ENCODE data around the gene TPM3. TPM values are rescaled to one million over a fixed set of nuclear protein-coding genes. Genes with fewer than 3 reads are reported as not detected.
"Not testable (repeated sequence)": the region's sequence is repeated elsewhere in the genome, so short reads cannot be mapped to it uniquely, and the experiment has no call there.

TPM3 gene
- total and polyA plus RNA-seq, 12 donors: 104 to 465 (median 269) TPM

GRCh38 chr1:154154534-154155191 is 37.2 kb downstream of the TPM3 start, which contains the start of gene NUP210L:
TSS of gene NUP210L (minus strand) at chr1:154155073.
- TF ChIP-seq POLR2A (IDR thresholded peaks at IDR 0.05) (no peak), CTCF (IDR thresholded peaks at IDR 0.05) (no peak)
- H3K36me3 ChIP-seq (replicated peaks in 1 of 2): peaks cover 0 to 27% of the 10 kb centered on the region in 2 donors
- intact Hi-C loops (cut with DNase I): no loop called here
- no peaks in the 10 kb centered on the region for H3K9me3 ChIP-seq (replicated peaks in 1 of 3)
- peak within 1 kb of the TSS in 3 of 5 donors; percentile 5 to 81 (median 61) for H3K27ac ChIP-seq
- H3K4me3 ChIP-seq: no peak within 1 kb of the TSS
- no peaks in the 10 kb centered on the region for H3K27me3 ChIP-seq
- H3K4me1 ChIP-seq (replicated peaks in 1 of 2): peaks cover 17 to 35% of the 10 kb centered on the region in 2 donors
- peak in 3 of 7 donors; percentile 21 to 67 (median 44) for DNase-seq
- 86 to 93% (median 87%) methylated on average over 29 of the region's 29 CpGs for WGBS, 4 donors

- DNase-seq: no peak
- Histone ChIP-seq H3K4me1 (replicated peaks in 1 of 2) (peaks cover 17 to 35% of the 10 kb centered on the region in 2 donors), H3K27ac (peak overlapping the region in 2 of 5 donors; percentile 61 to 81), H3K36me3 (replicated peaks in 1 of 2) (peaks cover 0 to 20% of the 10 kb centered on the region in 2 donors), H3K27me3 (no peaks in the 10 kb centered on the region), H3K9me3 (replicated peaks in 1 of 3) (no peaks in the 10 kb centered on the region), H3K4me3 (no peak overlapping the region)
- 93 to 99% (median 97%) methylated on average over 6 of the region's 6 CpGs for WGBS, 4 donors
- intact Hi-C loops (cut with DNase I): no loop called here
- no peak for TF ChIP-seq CTCF (IDR thresholded peaks at IDR 0.05)
- no peak for TF ChIP-seq POLR2A (IDR thresholded peaks at IDR 0.05)
These were observed 37.8 kb downstream of the TPM3 start for GRCh38 chr1:154154053-154154452.

GRCh38 chr1:154151311-154151710 is 40.6 kb downstream of the TPM3 start:
- Histone ChIP-seq H3K4me1 (replicated peaks in 1 of 2) (peaks cover 5 to 12% of the 10 kb centered on the region in 2 donors), H3K36me3 (replicated peaks in 1 of 2) (peaks cover 0 to 6% of the 10 kb centered on the region in 2 donors), H3K4me3 (no peak overlapping the region), H3K27me3 (no peaks in the 10 kb centered on the region), H3K27ac (no peak overlapping the region), H3K9me3 (replicated peaks in 1 of 3) (no peaks in the 10 kb centered on the region)
- intact Hi-C loops (cut with DNase I): no loop called here
- DNase-seq: no peak
- TF ChIP-seq POLR2A (IDR thresholded peaks at IDR 0.05) (no peak), CTCF (IDR thresholded peaks at IDR 0.05) (no peak)

DNA sequence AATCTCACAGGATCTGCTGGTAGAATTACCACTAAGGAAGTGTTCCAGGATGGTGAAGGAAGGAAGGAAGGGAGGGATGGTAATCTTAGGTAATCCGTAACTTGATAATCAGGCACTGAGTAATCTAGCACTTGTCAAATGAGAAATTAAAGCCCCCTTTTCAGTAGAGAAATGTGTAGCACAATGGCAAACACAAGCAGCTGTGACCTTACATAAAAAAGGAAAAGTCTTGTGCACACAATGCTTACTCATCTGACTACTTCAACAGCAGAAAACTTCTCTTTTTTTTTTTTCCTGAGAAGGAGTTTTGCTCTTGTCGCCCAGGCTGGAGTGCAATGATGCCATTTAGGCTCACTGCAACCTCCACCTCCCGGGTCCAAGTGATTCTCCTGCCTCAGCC is 43.1 kb downstream of the TPM3 start:
- intact Hi-C loops (cut with DNase I): loop anchor here in 1 of 2 donors (10.0 kb wide), 1 partner anchor 134 kb away; no protein-coding TSS in a partner anchor
- Histone ChIP-seq H3K27me3 (no peaks in the 10 kb centered on the region), H3K9me3 (replicated peaks in 1 of 3) (no peaks in the 10 kb centered on the region), H3K4me3 (no peak overlapping the region), H3K36me3 (replicated peaks in 1 of 2) (no peaks in the 10 kb centered on the region), H3K27ac (no peak overlapping the region), H3K4me1 (replicated peaks in 1 of 2) (peaks cover 5 to 12% of the 10 kb centered on the region in 2 donors)
- TF ChIP-seq POLR2A (IDR thresholded peaks at IDR 0.05) (no peak), CTCF (IDR thresholded peaks at IDR 0.05) (no peak)
- 28 to 69% (median 41%) methylated on average over 3 of the region's 3 CpGs for WGBS, 4 donors
- no peak for DNase-seq

GRCh38 chr1:154147505-154147904 is 44.4 kb downstream of the TPM3 start:
- not testable (repeated sequence) for H3K36me3 ChIP-seq (replicated peaks in 1 of 2); H3K27me3 ChIP-seq; H3K4me3 ChIP-seq; H3K27ac ChIP-seq; DNase-seq; H3K9me3 ChIP-seq (replicated peaks in 1 of 3)
- H3K4me1 ChIP-seq (replicated peaks in 1 of 2): peaks cover 5 to 12% of the 10 kb centered on the region in 2 donors
- intact Hi-C loops (cut with DNase I): loop anchor here in 1 of 2 donors (10.0 kb wide), 1 partner anchor 133 kb away; no protein-coding TSS in a partner anchor
- WGBS, 4 donors: 79 to 88% (median 87%) methylated on average over 4 to 5 of the region's 5 CpGs

Measured in adrenal gland (tissue), 12 donors.